AG08395 (cell line): ENCODE data around the gene SH2D7.

Experiments
- DNase-seq: peaks from one replicate; pipeline ENCODE4 v3.0.0; 2012; ENCODE audit warnings: mixed read lengths, low spot score

Gene SH2D7

DNA sequence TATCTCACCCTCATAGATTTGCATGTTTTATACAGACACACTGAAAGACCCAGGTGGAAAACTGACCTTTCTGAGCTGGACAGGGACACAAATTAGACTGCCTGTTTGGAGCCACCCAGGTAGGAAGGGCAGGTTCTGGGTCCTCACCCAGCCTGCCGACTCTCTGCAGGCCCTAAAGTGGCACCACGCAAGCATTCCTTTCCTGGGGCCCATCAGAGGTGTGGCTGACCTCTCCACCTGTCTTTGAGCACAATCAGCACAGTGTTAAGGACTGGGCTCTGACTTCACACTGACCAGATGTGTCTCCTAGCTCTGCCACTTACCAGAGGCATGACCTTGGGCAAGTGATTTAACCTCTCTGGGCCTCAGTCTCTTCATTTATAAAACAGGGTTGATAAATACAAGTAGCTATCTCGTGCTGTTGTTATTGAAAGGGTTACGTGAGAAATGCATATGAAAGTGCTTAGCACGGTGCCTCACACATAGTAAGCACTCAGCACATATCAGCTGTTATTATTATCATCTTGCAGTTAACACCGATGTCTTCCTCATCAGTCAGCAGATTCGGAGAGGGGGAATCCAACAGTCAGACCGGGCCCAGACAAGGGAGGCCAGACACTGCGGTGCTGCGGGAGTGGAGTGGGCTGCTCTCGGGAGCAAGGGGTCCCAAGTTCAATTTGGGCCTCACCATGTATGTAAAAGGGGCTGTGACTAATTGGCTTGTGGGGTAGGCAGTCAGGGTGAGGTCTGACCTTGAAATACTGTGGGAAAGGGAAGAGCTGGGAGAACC lies 12.9 kb upstream of the SH2D7 start:
- DNase-seq, result no peak

DNA sequence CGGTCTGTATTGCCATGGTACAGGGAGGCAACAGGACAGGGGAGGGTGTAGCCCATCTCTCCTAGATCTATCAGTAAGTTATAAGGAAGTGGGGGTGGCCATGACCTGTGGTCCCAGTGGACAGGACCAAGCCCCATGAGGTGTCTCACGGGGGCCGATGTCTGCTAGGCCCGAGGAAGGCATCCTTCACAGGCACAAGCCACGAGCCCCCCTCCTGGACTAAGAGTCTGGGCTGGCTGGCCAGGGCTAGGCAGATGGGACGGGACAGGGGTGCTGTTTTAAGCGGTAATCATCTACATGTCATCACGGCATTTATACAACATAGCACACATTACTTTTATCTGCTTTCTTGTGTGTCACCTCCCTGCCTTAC lies 12.3 kb upstream of the SH2D7 start:
- no peak for DNase-seq

DNA sequence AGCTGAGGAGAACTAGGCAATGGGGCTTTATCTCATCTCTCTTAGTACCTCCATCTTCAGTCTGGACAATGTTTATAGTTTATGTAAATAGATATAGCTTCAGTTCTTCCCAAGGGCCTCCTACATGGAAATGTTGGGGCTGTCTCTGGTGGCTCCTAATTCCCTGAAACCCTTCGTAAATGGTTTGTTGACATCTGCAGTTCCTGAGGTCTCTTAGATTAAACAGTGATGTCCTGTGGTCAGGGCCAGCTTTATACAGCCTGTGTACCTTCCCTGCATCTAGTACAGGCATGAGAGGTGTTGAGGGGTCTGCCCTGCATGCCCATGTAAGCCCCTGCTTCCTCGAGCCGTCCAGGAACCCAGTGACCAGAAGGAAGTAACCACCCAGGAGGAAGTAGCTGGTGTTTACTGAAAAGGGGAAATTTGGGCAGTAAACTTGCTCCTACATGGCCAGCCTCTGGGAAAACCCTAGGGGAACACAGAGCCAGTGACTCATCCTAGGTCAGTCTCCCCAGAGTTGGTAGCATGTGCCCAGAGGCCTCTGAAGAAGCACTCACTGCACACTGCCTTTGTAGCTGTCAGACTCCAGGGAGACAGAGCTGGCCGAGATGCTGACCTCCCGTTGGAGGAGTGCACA lies 10.1 kb upstream of the SH2D7 start:
- DNase-seq, result no peak

DNA sequence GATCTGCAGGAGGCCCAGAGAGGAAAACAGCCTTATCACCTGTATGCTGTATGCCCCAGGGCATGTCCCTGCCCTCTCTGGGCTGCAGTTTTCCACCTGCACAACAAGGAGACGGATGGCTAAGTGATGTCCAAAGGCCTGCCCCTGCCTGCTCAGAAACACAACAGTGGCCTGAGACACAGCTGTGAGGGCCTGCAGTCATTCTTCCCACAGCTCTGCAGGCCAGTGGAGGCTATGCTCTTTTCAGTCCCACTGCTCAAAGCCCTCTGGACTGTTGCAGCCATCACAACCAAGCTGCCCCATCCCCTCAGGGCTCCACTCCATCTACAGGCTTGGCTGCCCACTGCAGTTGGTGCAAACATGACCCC lies 9.6 kb upstream of the SH2D7 start:
- DNase-seq, result no peak

DNA sequence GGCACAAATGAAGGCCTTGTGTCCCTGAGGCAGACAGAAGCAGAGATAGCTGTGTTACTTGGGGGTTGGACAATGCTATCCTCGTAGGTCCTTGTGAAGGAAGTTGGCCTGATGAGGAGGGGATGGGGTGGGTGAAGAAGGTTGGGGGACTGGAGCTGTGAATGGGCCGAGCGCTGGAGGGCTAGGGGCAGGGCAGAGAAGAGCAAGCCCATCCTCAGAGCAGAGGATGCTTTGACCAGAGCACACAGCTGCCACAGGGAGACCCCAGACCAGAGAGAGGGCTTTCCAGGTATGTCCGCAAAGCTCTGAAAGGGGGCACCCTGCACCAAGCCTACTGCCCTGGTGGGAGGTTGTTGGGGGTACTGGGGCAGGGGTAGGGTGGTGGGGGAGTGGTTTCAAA lies 9.2 kb upstream of the SH2D7 start:
- DNase-seq, result no peak

DNA sequence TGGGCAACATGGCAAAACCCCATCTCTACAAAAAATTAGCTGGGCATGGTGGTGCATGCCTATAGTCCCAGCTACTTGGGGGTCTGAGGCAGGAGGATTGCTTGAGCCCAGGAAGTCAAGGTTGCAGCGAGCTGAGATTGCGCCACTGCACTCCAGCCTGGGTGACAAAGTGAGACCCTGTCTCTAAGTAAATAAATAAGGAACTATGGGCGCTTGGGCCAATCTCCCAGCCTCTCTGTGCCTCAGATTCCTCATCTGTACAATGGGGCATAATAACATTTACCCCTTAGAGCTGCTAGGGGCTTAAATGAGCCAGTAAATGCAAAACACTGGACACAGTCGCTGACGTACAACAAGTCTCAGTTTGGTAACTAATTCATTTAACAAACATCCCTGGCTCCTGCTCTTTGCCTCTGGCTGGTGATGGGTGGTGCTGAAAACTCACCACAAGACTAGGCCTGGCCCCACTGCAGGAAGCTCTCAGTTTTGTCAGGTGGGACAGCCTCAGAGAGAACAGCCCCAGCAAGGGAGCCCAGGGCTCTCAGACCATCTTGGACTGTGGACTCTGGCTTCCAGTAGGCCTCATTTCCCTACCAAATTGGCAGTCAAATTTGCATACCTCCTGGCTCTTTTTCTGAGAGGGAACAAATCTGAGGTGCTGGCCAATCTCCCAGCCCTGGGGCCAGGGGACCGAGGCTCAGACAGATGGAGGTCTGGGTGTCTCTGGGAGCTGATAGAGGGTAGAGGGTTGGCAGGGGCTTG lies 8.5 kb upstream of the SH2D7 start:
- no peak for DNase-seq

DNA sequence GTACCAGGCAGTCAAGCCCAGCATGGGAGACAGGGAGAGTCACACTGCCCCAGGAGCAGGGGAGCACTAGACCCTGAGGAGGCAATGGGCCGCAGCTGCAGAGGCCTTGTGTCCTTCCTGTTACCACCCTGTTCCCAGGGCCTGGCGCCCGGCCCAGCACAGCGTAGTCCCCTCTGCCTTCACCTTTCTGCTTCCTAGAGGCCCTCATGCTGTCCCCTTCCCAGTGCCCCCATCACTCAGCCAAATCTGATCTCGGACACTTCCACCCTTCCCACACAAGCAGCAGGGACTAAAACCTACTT lies 8.0 kb upstream of the SH2D7 start:
- DNase-seq, result no peak

DNA sequence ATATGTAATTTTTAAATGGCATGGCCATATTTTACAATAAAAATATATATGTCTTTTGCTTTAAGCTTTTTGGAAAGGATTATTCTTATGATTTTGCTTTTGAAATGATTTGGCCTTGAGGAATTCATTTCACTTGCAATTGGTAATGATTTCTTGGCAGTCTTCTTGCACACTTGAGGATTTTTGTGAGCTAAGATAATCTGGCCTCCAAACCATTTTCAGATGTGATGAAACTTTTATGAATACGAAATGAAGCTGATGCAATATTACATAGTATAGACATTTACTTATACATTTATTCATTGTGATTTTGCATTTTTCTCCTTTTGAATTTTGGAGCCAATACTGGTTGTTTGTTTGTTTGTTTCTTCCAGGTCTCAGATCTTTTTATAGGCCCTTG lies 6.4 kb upstream of the SH2D7 start:
- peak; percentile 57 for DNase-seq

DNA sequence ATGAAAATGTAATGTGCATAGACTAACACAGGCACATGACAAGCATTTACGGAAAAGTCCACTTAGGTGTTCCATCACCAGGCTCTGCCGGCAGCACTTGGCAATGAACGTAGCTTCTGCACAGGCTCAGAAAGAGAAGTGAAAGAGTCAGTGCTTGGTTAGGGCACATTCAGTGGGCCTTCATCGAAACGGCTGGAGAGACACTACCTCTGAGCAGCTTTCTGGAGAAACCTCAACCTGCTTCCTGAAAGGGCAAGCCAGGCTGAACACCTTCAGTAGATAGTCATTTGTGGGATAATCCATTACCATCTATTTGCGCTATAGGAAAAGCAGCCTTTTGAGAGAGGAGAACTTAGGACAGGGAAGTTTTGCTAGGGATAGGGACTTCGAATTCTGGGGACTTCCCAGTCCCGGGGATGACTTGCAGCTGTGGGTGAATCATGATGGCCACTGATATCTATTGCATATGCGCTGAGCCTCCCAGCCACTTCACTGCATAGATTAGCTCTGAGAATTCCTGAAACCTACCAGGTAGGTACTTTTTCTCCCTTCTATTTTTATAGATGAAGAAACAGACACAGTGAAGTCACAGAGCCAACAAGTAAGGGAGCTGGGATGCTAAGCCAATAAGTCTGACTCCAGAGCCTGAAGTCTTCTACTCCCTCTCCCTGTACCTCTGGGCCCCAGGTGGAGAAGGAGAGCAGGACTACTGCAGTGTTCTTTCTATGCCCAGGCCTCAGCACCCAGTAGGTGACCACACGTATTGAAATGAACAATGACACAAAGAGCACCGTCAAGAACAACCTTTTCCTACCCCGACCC lies 4.2 kb upstream of the SH2D7 start:
- no peak for DNase-seq

DNA sequence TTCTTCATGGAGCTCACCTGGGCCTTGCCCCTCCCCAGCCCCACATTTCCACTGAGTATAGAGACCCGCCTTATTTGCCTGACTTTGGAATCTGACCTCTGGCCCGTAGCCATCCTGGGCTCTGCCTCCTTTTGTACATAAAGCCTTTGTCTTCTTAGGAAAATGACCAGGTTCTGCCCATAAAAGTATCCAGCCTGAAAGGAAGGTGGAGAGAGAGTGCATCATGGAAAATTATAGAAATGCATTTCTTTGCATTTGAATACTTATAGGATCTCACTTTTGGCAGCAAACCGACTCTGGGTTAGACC lies 3.6 kb upstream of the SH2D7 start:
- DNase-seq, result no peak

DNA sequence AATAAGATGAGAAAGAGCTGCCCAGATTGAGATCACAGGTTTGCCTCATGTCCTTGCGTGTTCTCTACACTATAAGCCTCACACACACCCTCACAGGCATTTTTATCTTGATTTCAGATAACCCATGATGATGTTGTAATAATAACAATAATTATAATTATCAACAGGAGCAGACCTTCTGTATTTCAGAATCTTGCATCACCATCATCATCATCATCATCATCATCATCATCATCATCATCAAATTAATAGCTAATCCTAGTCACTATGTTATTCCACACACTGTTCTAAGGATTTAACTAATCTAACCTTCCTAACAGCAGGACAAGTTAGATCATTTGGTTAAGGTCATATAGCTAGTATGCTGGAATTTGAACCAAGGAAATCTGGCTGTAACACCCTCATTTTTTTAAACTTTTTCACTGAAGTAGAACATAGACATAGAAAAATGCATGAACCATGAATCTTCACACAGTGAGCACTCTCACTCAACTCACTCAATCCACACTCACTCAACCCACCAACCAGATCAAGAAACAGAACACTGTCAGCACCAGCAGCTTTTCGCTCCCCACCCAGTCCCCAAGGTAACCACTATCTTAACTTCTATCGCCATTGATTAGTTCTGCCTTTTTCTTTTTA lies 1.8 kb upstream of the SH2D7 start:
- DNase-seq, result no peak

DNA sequence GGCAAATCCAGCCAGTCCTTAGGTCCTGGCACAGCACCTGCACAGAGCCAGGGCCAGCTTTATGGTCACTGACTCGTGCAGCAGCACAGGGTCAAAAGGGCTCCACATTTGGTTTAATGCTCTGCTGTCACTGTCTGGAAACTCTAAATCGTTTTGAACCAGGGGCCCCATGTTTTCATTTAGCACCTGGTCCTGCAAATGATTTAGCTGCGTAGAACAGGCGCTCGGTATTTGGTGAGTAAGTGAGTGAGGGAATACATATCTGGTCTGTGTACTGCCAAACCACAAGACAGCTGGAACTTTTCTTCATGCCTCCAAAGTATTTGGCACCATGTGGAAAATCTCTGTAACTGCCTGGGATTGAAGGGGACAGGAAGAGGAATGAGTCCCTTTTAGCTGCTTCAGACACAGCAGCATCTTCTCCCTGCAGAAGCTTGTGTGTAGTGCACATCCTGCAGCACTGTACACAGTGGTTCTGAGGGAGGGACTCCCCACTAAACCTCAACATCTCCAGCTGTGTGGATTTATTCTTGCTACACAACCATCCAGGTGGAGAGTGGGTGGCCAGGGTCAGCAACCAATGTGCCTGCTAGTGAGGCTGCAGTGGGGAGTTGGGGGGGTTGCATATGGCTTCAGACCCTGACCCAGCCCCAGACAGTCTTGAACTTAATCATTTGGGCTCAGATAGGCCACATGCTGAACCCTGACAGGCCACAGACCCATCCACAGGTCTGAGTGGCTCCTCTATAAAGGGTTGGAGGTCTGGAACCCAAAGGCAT lies 1.1 kb downstream of the SH2D7 start:
- DNase-seq, result peak; percentile 92

DNA sequence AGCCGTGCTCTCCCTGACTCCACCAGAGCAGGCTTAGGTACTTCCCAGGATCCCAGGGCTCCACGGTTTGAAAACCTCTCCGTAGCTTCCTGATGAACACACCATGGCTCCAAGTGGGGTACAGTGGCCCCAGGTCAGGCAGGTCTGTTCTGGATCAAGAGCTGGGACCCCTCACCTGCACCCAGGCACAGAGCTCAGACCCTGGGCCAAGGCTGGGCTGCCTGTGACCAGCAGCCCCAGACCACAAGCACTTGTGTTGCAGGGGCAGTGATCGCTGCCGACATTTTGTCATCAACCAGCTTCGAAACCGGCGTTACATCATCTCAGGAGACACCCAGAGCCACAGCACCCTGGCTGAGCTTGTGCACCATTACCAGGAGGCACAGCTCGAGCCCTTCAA lies 5.3 kb downstream of the SH2D7 start:
- no peak for DNase-seq

DNA sequence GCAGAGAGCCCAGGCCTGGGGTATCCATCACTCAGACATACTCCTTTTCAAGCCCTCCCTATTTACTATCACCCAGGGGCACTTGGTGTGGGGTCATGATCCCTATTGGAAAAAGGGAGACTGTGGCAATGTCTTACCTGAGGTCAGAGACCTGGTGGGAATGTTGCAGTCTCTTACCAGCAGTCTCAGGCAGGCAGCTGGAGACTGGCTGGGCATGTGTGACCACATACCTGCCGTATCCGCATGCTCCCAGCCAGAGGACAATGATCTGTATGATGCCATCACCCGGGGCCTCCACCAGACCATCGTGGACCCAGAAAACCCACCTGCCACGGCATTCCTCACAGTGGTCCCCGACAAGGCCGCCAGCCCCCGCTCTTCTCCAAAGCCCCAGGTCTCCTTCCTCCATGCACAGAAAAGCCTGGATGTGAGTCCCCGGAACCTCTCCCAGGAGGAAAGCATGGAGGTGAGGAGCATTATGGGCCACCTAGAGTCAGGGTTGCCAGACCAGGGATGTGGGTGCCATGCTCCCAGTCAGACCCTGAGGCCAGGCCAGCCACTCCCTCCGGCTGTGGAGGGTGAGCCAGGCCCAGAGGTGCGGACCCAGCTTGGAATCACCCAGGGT lies 5.9 kb downstream of the SH2D7 start:
- no peak for DNase-seq

DNA sequence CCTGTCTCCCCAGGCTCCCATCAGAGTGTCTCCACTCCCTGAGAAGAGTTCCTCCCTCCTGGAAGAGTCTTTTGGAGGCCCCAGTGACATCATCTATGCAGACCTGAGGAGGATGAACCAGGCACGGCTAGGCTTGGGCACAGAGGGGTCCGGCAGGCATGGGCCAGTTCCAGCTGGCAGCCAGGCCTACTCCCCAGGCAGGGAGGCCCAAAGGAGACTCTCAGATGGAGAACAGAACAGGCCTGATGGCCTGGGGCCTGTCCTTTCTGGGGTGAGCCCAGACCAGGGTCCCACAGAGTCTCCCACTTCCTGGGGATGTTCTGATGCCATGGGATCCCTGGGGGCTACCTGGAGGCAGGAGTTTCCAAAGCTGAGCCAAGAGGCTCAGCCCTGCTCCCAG lies 8.5 kb downstream of the SH2D7 start:
- no peak for DNase-seq

DNA sequence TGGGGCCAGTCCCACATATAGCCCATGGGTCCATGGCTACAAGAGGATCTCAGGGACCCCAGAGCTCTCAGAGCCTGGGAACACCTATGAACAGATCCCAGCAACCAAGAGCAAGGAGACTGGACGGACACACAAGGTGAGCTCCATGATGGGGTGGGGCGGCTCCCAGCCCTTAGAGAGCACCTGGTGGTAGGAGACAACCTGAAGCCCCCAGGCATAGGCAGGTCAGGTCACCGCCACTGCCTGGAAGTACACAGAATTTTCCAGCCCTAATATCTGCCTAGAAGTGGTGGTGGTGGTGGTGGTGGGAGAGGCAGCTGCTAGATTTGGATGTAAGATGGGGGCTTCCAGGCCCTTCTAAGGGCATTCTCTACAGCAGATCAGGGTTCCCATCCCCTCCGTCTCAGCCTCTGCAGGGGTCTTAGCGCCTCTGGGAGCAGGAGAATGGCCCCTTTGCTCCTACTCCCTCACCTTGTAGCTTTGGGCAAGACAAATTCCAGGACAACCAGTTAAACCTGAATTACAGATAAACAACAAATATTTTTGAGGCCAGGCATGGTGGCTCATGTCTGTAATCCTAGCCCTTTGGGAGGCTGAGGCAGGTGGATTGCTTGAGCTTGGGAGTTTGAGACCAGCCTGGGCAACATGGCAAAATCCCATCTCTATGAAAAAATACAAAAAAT lies 9.2 kb downstream of the SH2D7 start:
- DNase-seq, result no peak

DNA sequence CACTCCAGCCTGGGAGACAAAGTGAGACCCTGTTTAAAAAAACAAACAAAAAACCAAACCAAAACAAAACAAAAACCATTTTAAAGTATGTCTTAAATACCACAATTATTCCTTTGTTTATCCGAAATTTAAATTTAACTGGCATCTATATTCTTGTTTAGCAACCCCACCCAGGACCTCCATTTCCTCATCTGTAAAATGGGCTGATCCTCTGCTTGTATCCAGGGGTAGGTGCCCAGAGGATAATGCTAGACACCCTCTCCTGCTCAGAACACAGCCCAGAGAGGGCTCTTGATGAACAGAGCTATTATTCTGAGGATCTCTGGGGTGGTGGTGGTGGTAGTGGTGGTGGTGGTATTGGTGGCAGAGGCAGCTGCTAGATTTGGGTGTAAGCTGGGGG lies 9.8 kb downstream of the SH2D7 start:
- DNase-seq, result no peak

DNA sequence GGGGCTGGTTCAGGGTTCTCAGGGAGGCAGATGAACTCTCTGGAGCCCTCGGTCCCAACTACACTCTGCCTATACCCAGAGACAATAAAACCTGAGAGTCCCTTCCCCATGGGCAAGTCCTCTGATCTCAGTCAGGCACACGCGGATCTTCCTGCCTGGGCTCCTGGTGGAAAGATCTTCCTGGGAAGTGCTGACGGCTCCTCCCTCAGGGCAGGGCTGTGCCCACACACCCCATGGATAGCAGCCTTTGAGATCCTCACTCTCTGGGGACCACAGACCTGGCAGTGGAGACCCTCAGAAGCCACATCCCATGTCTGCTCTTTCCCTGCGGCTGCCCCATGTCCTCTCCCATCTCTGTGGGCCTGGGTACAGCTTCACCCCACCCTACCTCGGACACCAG lies 10.4 kb downstream of the SH2D7 start:
- no peak for DNase-seq

DNA sequence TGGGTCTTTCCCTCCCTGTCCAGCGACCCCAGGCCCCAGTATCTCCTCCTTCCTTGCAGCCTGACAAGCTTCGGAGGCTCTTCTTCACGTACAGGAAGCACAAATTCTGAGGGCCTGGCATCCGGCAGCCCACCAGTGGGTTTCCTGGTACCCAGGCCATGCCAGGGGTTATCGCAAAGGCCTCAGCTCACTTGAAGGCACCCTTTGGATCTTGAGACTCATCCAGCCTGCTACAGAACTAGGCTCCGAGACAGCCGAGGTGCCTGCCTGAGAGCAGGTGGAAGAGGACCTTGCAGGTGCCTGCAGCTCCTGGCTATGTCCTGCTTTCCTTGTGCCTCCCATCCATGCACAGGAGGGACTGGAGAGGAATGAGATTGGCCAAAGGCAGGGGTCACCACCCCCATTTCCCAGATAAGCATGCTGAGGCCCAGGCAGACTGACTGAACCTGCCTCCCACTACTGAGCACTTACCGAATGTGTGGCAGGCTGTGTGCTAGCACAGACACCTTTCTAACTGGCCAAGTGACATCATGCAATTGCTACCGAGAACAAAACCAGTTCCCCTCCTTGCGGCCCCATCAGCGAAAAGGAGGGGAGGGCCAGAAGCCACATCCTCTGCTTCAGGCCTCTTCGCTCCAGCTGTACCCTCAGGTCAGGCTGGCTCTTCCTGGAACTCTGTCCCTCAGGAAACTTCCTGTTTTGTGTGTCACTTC lies 11.2 kb downstream of the SH2D7 start:
- DNase-seq, result no peak

DNA sequence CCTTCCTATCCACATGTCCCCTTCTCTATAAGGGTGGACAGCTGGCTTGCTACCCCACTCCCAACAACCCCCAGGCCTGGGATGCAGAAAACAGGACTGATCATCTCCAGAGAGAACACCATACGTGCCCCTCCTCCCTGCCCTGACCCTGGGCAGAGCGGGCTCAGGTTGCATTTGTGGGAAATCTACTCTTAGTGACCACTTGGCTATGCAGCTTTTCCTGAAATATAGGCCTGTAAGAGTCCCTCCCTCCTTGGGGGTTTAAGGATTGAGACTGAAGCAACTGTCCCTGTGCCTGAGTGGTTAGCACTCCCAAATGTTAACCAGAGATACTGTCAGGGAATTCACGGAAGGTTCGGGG lies 11.7 kb downstream of the SH2D7 start:
- DNase-seq, result no peak
